GM19238 (cell line): ENCODE measurements around the gene CPT2.

Experiments used
- DNase-seq: peaks from one replicate; pipeline ENCODE4 v3.0.0; 2011; ENCODE audit warnings: low spot score; ENCODE audit not compliant: insufficient read length

The CPT2 gene

DNA sequence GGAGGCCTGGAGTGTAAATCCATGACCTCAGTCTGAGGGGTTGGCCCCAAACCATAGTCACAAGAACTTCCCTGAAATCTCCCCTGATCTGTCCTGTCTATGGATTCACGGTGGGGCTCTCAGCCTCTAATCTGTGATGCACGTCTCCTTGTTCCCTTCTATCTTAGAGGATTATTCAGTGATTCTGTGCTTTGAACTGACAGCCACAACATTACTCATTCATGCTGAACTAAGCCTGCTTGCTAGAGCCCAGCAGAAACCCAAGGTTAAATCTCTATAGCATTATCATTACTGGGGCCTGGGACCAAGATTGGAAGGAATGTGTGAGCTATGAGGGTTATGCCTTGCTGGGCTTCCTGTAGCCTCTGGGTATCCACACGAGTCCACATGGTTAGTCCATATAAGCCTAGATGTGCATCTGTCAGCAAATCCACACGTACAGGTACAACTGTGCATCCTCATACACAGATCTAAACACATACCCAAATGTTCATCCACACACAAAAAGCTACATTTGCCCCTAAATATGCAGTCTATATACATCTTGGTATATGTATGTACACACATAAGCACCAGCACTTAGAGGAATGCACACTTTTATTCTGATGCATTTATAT lies 64.1 kb downstream of the CPT2 start:
- DNase-seq: no peak

DNA sequence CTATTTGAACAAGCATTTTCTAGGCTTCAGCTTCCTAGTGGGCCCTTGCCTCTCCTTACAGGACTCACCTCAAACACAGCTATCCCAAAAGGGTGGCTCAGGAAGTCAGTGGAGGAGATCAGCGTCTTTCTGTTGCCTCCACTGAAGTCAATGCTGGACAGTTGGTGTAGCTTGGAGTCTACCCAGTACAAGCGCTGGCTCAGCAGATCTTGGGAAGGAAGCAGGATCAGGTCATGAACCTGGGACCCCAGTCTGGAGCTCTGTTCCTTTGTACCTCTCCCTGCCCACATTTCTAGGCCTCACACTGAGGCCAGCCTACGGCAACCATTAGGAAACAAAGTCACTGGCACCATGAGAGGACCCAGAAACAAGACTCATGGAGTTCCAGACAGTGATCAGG lies 65.4 kb downstream of the CPT2 start:
- DNase-seq: no peak
